GM18907 (cell line): ENCODE results near the gene PLA2G1B.

Experiments
- ATAC-seq: cut with Tn5 transposase; IDR thresholded peaks from one replicate; pipeline ENCODE4 v1.9.1; 2021; ENCODE audit warnings: mild to moderate bottlenecking, moderate library complexity; ENCODE audit not compliant: unreplicated experiment

Gene PLA2G1B

GRCh38 chr12:120328228-120328627 is 649 bp upstream of the PLA2G1B start:
- ATAC-seq = no peak

GRCh38 chr12:120324841-120325417 is 2.6 kb downstream of the PLA2G1B start:
- ATAC-seq = no peak

- no peak for ATAC-seq
Observed at GRCh38 chr12:120323772-120324171, 3.8 kb downstream of the PLA2G1B start.

GRCh38 chr12:120321382-120322202 is 6.0 kb downstream of the PLA2G1B start:
- ATAC-seq = no peak

GRCh38 chr12:120317224-120318105 is 10.1 kb downstream of the PLA2G1B start:
- ATAC-seq = peak; percentile 96

- ATAC-seq = no peak
Observed at GRCh38 chr12:120316798-120317223, 10.8 kb downstream of the PLA2G1B start.

GRCh38 chr12:120314220-120314619 is 13.4 kb downstream of the PLA2G1B start:
- no peak for ATAC-seq

- ATAC-seq = peak; percentile 97
Observed at GRCh38 chr12:120301962-120302815, 25.4 kb downstream of the PLA2G1B start, which contains the start of gene SIRT4. TSS of gene SIRT4 (plus strand) at chr12:120302321. CDS start at chr12:120303562, 1,241 bp downstream.

- ATAC-seq = peak; percentile 47
Observed at GRCh38 chr12:120292661-120293531, 34.7 kb downstream of the PLA2G1B start, which contains the start of gene RNU4-1. TSS of gene RNU4-1 (minus strand) at chr12:120293237.

- ATAC-seq = peak; percentile 11
Observed at GRCh38 chr12:120292411-120292660, 35.2 kb downstream of the PLA2G1B start.

GRCh38 chr12:120290609-120291305 is 36.8 kb downstream of the PLA2G1B start:
- ATAC-seq = no peak

- ATAC-seq = no peak
Observed at GRCh38 chr12:120287491-120287890, 40.1 kb downstream of the PLA2G1B start.

GRCh38 chr12:120286768-120287490 is 40.6 kb downstream of the PLA2G1B start:
- ATAC-seq = no peak

GRCh38 chr12:120284381-120284780 is 43.2 kb downstream of the PLA2G1B start:
- ATAC-seq = no peak

GRCh38 chr12:120283318-120283717 is 44.3 kb downstream of the PLA2G1B start:
- no peak for ATAC-seq

GRCh38 chr12:120278137-120279069 is 49.2 kb downstream of the PLA2G1B start:
- no peak for ATAC-seq

- no peak for ATAC-seq
Observed at GRCh38 chr12:120276734-120277133, 50.8 kb downstream of the PLA2G1B start.
